Neutrophil (primary cell): Measurements from ENCODE around the gene GLA.

Experiments used
- H3K27ac ChIP-seq: fragments of 200-600 bp; sonication (generic); 2 replicates; pipeline ENCODE4 v1.5.1; 2016; ENCODE audit warnings: mild to moderate bottlenecking, moderate library complexity
- H3K27me3 ChIP-seq: fragments of 200-600 bp; sonication (generic); 2 replicates; pipeline ENCODE4 v1.6.0; 2016; ENCODE audit warnings: mild to moderate bottlenecking
- H3K36me3 ChIP-seq: fragments of 200-600 bp; sonication (generic); 2 replicates; pipeline ENCODE4 v1.5.1; 2017
- H3K4me1 ChIP-seq, 2 experiments: fragments of 200-600 bp in 1 of 2; sonication (generic) in 1 of 2; 1 replicate in 1 of 2; 2 replicates in 1 of 2; pipeline versions ENCODE4 v1.5.1 to v1.6.1; 2013 to 2016; ENCODE audit warnings: low read depth in 1 of 2, low read length in 1 of 2, mild to moderate bottlenecking in 1 of 2, moderate library complexity in 1 of 2; ENCODE audit not compliant: control insufficient read depth in 1 of 2, insufficient read depth in 1 of 2
- H3K4me3 ChIP-seq, 2 experiments: fragments of 200-600 bp in 1 of 2; sonication (generic) in 1 of 2; 1 replicate in 1 of 2; 2 replicates in 1 of 2; pipeline ENCODE4 v1.5.1; 2013 to 2016; ENCODE audit warnings: low read depth in 1 of 2, low read length in 1 of 2, mild to moderate bottlenecking in 1 of 2, moderate library complexity in 1 of 2
- H3K9me3 ChIP-seq: fragments of 200-600 bp; sonication (generic); 2 replicates; pipeline ENCODE4 v1.5.1; 2016
- CTCF ChIP-seq: fragments of 200-600 bp; sonication (generic); IDR thresholded peaks from 2 replicates; pipeline ENCODE4 v1.5.1; 2016; ENCODE audit warnings: antibody characterized with exemption

Gene GLA

DNA sequence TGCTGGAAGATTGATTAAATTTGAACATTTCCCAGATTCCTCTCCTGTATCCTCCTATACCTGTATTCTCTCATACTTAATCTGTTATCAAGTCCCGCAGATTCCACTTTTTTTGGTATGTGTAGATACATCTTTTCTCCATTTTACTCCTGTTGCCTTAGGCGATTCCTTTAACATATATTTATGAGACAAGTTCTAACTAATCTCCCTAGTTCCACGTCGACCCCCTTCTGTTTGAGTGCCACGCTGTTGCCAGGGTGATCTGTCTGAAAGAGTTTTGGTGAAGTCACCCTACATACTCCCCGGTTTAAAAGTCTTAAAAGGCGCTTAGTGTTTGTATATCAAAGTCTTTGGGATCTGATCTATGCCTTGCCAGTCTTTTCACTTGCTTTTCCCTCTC, 2.7 kb upstream of the GLA start:
- H3K4me3 ChIP-seq: no peak overlapping the region
- H3K36me3 ChIP-seq: peaks cover 17% of the 10 kb centered on the region
- H3K9me3 ChIP-seq: no peaks in the 10 kb centered on the region
- H3K27me3 ChIP-seq: no peaks in the 10 kb centered on the region
- peaks cover 22 to 32% of the 10 kb centered on the region in 2 experiments for H3K4me1 ChIP-seq
- peak overlapping the region; percentile 4 for H3K27ac ChIP-seq
- no peak for TF ChIP-seq CTCF

DNA sequence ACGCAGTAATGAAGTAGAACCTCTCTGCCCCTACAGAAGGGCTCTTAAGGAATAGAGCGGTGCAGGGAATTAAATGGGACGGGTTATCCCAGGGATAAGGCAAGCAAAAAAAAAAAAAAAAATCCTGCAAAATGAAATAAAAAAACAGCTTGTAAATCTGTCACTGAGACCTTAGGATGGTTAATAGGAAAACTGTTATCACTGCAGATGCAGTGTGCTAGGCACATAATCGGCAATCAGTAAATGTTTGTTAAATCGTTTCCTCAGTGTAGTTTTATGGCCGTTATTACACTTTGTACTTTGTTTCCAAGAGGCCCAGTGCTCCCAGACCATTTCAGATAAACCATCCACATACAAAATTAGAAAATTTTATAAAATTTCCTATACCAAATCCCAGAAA, 1.3 kb upstream of the GLA start:
- H3K27me3 ChIP-seq: no peaks in the 10 kb centered on the region
- peaks cover 17% of the 10 kb centered on the region for H3K36me3 ChIP-seq
- no peak for TF ChIP-seq CTCF
- H3K4me1 ChIP-seq: peaks cover 22 to 32% of the 10 kb centered on the region in 2 experiments
- no peaks in the 10 kb centered on the region for H3K9me3 ChIP-seq
- peak overlapping the region; percentile 98 for H3K27ac ChIP-seq
- H3K4me3 ChIP-seq: peak overlapping the region; percentile 60 to 74

DNA sequence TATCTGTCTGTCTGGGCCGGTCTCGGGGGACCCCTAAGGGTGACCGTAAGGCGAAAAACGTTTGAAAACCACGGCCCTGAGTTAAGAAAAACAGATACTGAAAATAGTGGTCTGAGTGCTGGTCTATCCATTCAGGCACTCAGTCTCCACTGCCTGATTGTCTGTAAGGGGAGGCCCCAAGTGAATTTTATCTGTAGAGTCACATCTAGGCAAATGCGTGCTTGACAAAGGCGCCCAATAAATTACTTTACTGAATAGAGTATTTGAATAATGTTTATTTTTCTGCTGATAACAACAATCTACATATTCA, 762 bp upstream of the GLA start:
- peaks cover 25 to 34% of the 10 kb centered on the region in 2 experiments for H3K4me1 ChIP-seq
- peaks cover 15% of the 10 kb centered on the region for H3K36me3 ChIP-seq
- H3K9me3 ChIP-seq: no peaks in the 10 kb centered on the region
- H3K27ac ChIP-seq: peak overlapping the region; percentile 98
- peak overlapping the region; percentile 60 to 74 for H3K4me3 ChIP-seq
- TF ChIP-seq CTCF: peak; percentile 1
- H3K27me3 ChIP-seq: no peaks in the 10 kb centered on the region

DNA sequence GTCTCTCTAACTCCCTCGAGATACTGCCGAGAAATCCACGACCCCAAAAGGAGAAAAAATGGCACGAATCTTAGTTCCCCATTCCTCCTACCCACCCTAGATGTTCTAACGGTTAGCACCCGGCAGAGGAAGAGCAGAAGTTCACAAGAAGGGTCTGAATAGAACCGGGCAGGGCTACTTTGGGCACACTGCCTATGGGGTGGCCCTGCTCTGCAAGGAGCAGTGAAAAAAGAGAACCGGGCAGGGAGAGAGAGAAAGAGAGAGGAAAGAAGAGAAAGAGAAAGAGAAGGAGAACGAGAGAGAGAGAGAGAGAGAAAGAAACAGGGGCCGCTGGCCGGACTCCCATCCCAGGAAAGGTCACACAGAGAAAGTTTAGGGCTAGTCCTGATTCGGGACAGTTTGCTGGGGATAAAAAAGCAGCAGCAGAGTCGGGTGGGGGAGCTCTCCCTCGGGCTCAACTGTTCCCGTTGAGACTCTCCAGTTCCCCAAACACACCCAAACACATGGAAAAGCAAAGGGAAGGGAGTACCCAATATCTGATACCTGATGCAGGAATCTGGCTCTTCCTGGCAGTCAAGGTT, 468 bp downstream of the GLA start:
- Histone ChIP-seq H3K4me3 (peak overlapping the region; percentile 66 to 74), H3K36me3 (peaks cover 5% of the 10 kb centered on the region), H3K27me3 (no peaks in the 10 kb centered on the region), H3K9me3 (no peaks in the 10 kb centered on the region), H3K27ac (peak overlapping the region; percentile 98), H3K4me1 (peaks cover 37 to 45% of the 10 kb centered on the region in 2 experiments)
- TF ChIP-seq CTCF: no peak

DNA sequence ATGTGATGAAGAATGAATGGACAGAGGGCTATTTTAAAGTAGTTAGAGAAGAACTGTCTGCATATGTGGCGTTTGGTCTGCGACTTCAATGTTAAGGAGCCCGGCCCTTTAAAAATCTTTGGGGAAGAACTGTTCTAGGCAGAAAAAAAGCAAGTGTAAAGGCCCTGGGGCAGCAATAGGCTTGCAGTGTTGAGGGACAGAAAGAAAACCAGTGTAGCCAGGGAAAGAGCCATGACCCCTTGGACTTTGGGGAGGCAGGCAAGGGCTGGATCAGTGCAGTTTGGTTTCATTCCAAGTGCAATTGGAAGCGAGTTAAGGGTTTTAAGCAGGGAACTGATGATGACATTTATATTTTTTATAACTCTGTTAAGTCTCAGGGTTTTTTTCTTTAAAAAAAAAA, 7.9 kb downstream of the GLA start:
- no peaks in the 10 kb centered on the region for H3K36me3 ChIP-seq
- no peak overlapping the region for H3K4me3 ChIP-seq
- H3K4me1 ChIP-seq: peaks cover 16 to 19% of the 10 kb centered on the region in 2 experiments
- no peak overlapping the region for H3K27ac ChIP-seq
- H3K27me3 ChIP-seq: no peaks in the 10 kb centered on the region
- H3K9me3 ChIP-seq: no peaks in the 10 kb centered on the region
- TF ChIP-seq CTCF: no peak

DNA sequence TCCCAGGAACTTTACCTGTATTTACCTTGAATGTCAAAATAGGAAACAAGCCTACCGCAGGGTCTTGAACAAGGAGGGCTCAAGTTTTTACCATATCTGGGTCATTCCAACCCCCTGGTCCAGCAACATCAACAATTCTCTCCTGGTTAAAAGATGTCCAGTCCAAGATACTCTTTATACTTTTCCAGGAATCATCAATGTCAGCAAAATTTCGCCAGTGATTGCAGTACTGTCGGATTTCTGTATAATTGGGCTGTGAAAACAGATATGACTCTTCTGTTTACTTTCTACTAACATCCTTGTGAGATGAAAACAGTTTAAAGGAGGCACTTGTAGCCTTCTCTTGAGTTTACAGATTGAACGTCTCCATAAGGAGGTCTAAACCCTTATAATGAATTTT, 9.0 kb downstream of the GLA start:
- Histone ChIP-seq H3K36me3 (no peaks in the 10 kb centered on the region), H3K27me3 (no peaks in the 10 kb centered on the region), H3K27ac (no peak overlapping the region), H3K4me3 (no peak overlapping the region), H3K9me3 (no peaks in the 10 kb centered on the region), H3K4me1 (peaks cover 16 to 18% of the 10 kb centered on the region in 2 experiments)
- no peak for TF ChIP-seq CTCF
